Hepatocyte (in vitro differentiated cells): ENCODE measurements around the gene DGKD.

ENCODE experiments used
- CTCF ChIP-seq: fragments of 200-600 bp; sonication (generic); IDR thresholded peaks from 2 replicates; pipeline ENCODE4 v1.5.1; 2016; ENCODE audit warnings: antibody characterized with exemption, mild to moderate bottlenecking; ENCODE audit not compliant: poor library complexity
- EZH2 ChIP-seq: fragments of 200-600 bp; sonication (generic); IDR thresholded peaks from 2 replicates; pipeline ENCODE4 v1.6.1; 2016; ENCODE audit warnings: antibody characterized with exemption, mild to moderate bottlenecking, borderline replicate concordance
- EZH2phosphoT487 ChIP-seq: fragments of 200-600 bp; sonication (generic); IDR thresholded peaks from one replicate; pipeline ENCODE4 v1.6.1; 2018; ENCODE audit warnings: antibody characterized with exemption, mild to moderate bottlenecking, low read depth, moderate library complexity; ENCODE audit not compliant: unreplicated experiment, severe bottlenecking

DNA sequence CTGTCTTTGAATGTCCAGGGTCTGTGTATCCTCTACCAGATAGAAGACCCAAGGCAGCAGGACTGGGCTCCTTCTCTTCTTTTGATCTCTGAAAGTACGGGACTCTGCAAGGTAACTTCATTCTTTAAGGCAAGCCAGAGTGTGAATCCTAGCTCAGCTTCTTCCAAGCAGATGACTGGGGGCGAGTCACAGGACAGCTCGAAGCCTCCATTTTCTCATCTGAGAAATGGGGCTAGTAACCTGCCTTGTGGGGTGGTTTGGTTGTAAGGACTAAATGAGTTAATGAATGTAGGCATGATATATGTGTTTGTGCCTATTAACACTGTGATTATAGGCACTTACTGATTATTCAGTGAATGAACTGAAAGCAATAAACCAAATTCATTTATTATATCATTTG is 46.7 kb downstream of the DGKD start:
- TF ChIP-seq CTCF: no peak
- TF ChIP-seq EZH2phosphoT487: no peak
- no peak for TF ChIP-seq EZH2
